ENCODE results near the gene PILRA. TPM values are rescaled to one million over a fixed set of nuclear protein-coding genes. Genes with fewer than 3 reads are reported as not detected.
"Not testable (repeated sequence)": the region's sequence is repeated elsewhere in the genome, so short reads cannot be mapped to it uniquely, and the experiment has no call there.

The PILRA gene
- total RNA-seq, 1 donor from 2014 or later: 9.6 TPM

DNA sequence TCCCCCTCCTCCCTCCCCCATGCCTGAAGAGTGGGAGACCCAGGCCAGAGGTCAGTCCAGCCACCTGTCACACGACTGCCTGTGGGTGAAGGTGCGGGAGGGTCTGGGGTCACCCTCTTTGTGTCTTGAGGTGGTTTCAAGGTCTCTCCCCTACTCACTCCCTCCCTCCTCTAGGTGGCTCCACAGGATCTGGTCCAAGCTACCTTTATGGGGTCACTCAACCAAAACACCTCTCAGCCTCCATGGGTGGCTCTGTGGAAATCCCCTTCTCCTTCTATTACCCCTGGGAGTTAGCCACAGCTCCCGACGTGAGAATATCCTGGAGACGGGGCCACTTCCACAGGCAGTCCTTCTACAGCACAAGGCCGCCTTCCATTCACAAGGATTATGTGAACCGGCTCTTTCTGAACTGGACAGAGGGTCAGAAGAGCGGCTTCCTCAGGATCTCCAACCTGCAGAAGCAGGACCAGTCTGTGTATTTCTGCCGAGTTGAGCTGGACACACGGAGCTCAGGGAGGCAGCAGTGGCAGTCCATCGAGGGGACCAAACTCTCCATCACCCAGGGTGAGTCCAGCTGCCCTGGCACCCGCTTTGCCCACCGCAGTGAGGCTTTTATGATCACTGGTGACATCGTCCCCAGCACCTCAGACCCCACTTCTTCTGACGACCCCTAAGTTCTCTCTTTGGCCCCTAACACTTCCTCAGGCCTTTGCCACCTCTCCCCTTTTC lies 747 bp downstream of the PILRA start:
- H3K36me3 Mint-ChIP-seq (ENCODE audit: low read depth); DNase-seq (ENCODE audit: low spot score); H3K9me3 Mint-ChIP-seq; H3K27me3 Mint-ChIP-seq (ENCODE audit: insufficient read depth); H3K27ac Mint-ChIP-seq; H3K4me3 Mint-ChIP-seq: not testable (repeated sequence)
- intact Hi-C loops (cut with micrococcal nuclease): loop anchor here (2.0 kb wide), 1 partner anchor 33 kb away; no protein-coding TSS in a partner anchor
- H3K4me1 Mint-ChIP-seq (ENCODE audit: low read depth): peaks cover 26% of the 10 kb centered on the region

DNA sequence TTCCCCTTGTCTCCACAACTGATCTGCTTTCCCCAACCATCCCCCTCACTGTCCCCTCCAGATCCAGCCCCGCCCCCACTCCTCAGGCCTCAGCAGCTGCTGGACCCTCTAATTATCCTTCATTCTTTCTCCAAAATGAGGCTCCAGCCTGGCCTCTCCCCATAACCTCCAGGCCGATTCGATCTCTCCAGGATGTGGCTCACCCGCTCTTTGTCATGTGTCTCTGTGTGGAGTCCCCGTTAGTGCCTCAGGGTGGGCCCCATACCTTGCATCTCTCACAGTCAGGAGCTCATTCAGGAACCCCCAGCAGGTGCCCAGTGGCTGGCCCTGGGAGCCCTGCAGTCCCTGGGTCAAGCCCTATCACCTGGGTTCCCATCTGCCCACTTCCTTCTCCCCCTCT lies 1.3 kb downstream of the PILRA start:
- Mint-ChIP-seq H3K9me3 (no peaks in the 10 kb centered on the region), H3K4me1 (ENCODE audit: low read depth) (peaks cover 26% of the 10 kb centered on the region), H3K36me3 (ENCODE audit: low read depth) (peaks cover 4% of the 10 kb centered on the region), H3K27me3 (ENCODE audit: insufficient read depth) (no peaks in the 10 kb centered on the region), H3K4me3 (no peak overlapping the region), H3K27ac (no peak overlapping the region)
- intact Hi-C loops (cut with micrococcal nuclease): no loop called here
- no peak for DNase-seq (ENCODE audit: low spot score)

DNA sequence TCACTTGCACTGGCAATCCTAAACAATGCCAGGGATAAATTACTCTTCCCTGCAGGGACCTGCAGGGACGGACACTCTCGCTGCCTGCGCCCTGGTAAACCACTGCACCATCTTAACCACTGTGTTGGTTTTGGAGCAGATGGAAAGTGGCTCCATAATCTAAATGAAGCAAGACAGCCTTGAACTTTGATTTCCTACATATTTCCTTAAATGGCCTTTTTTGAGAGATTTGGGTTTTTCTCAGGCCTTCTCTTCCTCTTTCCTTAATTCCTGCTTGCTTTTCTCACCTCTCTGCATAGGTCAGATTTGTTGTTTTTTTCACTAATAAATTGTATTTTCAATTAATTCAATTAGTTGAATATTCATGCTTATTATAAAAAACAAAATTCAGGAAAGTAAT lies 2.8 kb downstream of the PILRA start:
- no peaks in the 10 kb centered on the region for H3K9me3 Mint-ChIP-seq
- peaks cover 24% of the 10 kb centered on the region for H3K4me1 Mint-ChIP-seq (ENCODE audit: low read depth)
- DNase-seq (ENCODE audit: low spot score): no peak
- peaks cover 4% of the 10 kb centered on the region for H3K36me3 Mint-ChIP-seq (ENCODE audit: low read depth)
- intact Hi-C loops (cut with micrococcal nuclease): no loop called here
- H3K4me3 Mint-ChIP-seq: no peak overlapping the region
- no peaks in the 10 kb centered on the region for H3K27me3 Mint-ChIP-seq (ENCODE audit: insufficient read depth)
- no peak overlapping the region for H3K27ac Mint-ChIP-seq

DNA sequence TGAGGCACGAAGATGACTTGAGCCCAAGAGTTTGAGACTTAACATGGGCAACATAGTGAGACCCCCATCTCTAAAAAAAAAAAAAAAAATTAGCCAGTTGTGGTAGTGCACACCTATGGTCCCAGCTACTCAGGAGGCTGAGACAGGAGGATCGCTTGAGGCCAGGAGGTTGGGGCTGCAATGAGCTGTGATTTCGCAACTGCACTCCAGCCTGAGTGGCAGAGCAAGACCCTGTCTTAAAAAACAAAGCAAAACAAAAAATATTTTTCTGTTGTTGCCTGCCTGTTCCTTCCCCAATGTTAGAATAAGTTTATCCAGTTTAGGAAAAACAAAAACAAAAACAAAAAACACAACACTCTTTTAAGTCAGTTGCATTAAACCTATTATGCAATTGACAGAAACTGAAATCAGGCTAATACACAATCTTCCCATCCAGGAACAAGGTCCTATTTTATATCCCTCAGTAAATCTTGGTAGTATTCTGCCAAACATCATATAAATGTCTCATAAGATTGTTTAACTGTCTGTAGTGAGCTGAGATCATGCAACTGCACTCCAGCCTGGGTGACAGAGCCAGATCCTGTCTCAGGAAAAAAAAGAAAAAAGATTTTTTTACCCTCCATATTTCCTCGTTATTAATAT lies 4.9 kb downstream of the PILRA start:
- no peak for DNase-seq (ENCODE audit: low spot score)
- intact Hi-C loops (cut with micrococcal nuclease): no loop called here
- H3K9me3 Mint-ChIP-seq: no peaks in the 10 kb centered on the region
- no peak overlapping the region for H3K4me3 Mint-ChIP-seq
- peaks cover 10% of the 10 kb centered on the region for H3K4me1 Mint-ChIP-seq (ENCODE audit: low read depth)
- no peaks in the 10 kb centered on the region for H3K27me3 Mint-ChIP-seq (ENCODE audit: insufficient read depth)
- H3K27ac Mint-ChIP-seq: no peak overlapping the region
- peaks cover 4% of the 10 kb centered on the region for H3K36me3 Mint-ChIP-seq (ENCODE audit: low read depth)

DNA sequence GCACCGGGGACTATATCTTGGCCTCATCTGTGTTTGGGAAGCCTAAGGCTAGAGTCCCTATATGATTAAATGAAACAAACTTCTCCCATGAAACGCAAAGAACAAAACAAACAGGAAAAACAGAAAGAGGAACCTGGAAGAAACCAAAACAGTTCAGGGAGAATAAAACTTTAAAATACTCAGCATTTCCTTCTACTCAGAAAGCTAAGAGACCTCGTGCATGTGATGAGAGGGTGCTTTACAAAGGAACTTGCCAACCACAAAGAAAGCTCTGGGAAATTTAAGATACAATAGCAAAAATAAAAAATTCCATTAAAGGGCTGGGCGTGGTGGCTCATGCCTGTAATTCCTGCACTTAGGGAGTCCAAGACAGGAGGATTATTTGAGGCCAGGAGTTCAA lies 6.9 kb downstream of the PILRA start:
- no peak for DNase-seq (ENCODE audit: low spot score)
- peaks cover 2% of the 10 kb centered on the region for H3K36me3 Mint-ChIP-seq (ENCODE audit: low read depth)
- H3K4me1 Mint-ChIP-seq (ENCODE audit: low read depth): peaks cover 5% of the 10 kb centered on the region
- no peaks in the 10 kb centered on the region for H3K9me3 Mint-ChIP-seq
- H3K4me3 Mint-ChIP-seq: no peak overlapping the region
- peaks cover 7% of the 10 kb centered on the region for H3K27me3 Mint-ChIP-seq (ENCODE audit: insufficient read depth)
- no peak overlapping the region for H3K27ac Mint-ChIP-seq
- intact Hi-C loops (cut with micrococcal nuclease): no loop called here

DNA sequence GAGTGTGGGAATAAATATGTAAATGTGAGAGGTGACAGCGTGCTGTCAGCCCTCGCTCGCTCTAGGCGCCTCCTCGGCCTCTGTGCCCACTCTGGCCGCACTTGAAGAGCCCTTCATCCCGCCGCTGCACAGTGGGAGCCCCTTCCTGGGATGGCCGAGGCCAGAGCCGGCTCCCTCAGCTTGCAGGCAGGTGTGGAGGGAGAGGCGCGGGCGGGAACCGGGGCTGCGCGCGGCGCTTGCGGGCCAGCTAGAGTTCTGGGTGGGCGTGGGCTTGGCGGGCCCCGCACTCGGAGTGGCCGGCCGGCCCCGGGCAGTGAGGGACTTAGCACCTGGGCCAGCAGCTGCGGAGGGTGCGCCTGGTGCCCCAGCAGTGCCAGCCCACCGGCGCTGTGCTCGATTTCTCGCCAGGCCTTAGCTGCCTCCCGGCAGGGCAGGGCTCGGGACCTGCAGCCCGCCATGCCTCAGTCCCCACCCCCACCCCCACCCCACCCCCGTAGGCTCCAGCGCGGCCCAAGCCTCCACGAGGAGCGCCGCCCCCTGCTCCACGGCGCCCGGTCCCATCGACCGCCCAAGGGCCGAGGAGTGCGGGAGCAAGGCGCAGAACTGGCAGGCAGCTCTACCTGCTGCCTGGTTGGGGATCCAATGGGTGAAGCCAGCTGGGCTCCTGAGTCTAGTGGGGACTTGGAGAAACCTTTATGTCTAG lies 8.4 kb downstream of the PILRA start:
- DNase-seq (ENCODE audit: low spot score); H3K4me3 Mint-ChIP-seq; H3K9me3 Mint-ChIP-seq; H3K27ac Mint-ChIP-seq; intact Hi-C loops (cut with micrococcal nuclease); H3K27me3 Mint-ChIP-seq (ENCODE audit: insufficient read depth); H3K4me1 Mint-ChIP-seq (ENCODE audit: low read depth); H3K36me3 Mint-ChIP-seq (ENCODE audit: low read depth): not testable (repeated sequence)

DNA sequence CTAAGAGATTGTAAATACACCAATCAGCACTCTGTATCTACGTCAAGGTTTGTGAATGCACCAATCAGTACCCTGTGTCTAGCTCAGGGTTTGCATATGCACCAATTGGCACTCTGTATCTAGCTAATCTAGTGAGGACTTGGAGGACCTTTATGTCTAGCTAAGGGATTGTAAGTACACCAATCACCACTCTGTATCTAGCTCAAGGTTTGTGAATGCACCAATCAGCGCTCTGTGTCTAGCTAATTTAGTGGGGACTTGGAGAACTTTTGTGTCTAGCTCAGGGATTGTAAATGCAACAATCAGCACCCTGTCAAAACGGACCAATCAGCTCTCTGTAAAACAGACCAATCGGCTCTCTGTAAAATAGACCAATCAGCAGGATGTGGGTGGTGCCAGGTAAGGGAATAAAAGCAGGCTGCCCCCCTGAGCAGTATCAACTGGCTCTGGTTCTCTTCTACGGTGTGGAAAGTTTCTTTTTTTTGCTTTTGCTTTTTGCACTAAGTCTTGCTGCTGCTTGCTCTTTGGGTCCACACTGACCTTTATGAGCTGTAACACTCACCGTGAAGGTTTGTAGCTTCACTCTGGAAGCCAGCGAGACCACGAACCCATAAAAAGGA lies 9.1 kb downstream of the PILRA start:
- H3K4me3 Mint-ChIP-seq; H3K27ac Mint-ChIP-seq; H3K27me3 Mint-ChIP-seq (ENCODE audit: insufficient read depth); intact Hi-C loops (cut with micrococcal nuclease); H3K36me3 Mint-ChIP-seq (ENCODE audit: low read depth); DNase-seq (ENCODE audit: low spot score); H3K4me1 Mint-ChIP-seq (ENCODE audit: low read depth); H3K9me3 Mint-ChIP-seq: not testable (repeated sequence)

DNA sequence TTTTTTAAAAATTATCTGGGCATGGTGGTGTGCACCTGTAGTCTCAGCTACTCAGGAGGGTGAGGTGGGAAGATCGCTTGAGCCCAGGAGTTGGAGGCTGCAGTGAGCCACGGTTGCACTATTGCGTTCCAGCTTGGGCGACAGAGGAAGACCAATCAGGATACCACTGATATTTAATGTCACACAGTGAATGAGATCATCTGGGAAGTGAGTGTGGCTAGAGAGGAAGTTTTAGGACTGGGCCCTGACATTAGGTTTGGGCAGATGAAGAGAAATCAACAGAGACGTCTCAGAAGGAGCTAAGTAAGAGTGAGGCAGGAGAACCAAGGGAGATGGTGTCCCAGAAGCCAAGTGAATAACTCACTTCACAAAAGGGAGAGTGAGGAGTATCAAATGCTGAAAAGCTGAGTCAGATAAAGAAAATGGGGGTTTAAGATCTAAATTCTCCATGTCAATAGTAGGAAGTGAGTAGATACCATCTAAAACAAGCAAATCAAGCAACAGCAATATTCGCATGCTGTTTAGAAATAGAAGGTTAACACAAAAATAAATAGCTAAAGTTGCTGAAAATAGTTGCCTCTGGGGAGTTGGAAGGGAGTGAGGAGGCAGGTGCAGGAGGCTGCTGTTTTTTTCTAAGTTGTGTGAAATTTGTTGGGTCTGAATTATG lies 11.5 kb downstream of the PILRA start:
- Mint-ChIP-seq H3K4me1 (ENCODE audit: low read depth) (peaks cover 5% of the 10 kb centered on the region), H3K4me3 (no peak overlapping the region), H3K27ac (no peak overlapping the region), H3K9me3 (no peaks in the 10 kb centered on the region), H3K36me3 (ENCODE audit: low read depth) (no peaks in the 10 kb centered on the region), H3K27me3 (ENCODE audit: insufficient read depth) (peaks cover 14% of the 10 kb centered on the region)
- no peak for DNase-seq (ENCODE audit: low spot score)
- intact Hi-C loops (cut with micrococcal nuclease): no loop called here

DNA sequence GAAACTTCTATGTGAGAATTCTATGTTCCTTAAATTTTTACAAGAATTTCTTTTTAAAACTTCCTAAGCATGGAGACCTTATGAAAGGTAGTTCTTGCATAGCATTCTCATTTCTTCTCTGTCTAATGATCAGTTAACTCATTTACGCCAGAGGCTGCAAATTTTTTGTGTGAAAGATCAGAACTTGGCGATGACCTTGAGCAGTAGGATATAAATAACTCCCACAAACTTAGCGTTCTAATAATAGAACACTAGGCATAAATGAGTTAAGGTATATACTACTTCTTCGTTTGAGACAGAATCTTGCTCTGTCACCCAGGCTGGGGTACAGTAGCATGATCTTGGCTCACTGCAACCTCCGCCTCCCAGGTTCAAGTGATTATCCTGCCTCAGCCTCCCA lies 13.7 kb downstream of the PILRA start:
- no peaks in the 10 kb centered on the region for H3K36me3 Mint-ChIP-seq (ENCODE audit: low read depth)
- no peak overlapping the region for H3K4me3 Mint-ChIP-seq
- DNase-seq (ENCODE audit: low spot score): no peak
- intact Hi-C loops (cut with micrococcal nuclease): no loop called here
- H3K4me1 Mint-ChIP-seq (ENCODE audit: low read depth): peaks cover 5% of the 10 kb centered on the region
- peaks cover 26% of the 10 kb centered on the region for H3K27me3 Mint-ChIP-seq (ENCODE audit: insufficient read depth)
- no peak overlapping the region for H3K27ac Mint-ChIP-seq
- no peaks in the 10 kb centered on the region for H3K9me3 Mint-ChIP-seq

DNA sequence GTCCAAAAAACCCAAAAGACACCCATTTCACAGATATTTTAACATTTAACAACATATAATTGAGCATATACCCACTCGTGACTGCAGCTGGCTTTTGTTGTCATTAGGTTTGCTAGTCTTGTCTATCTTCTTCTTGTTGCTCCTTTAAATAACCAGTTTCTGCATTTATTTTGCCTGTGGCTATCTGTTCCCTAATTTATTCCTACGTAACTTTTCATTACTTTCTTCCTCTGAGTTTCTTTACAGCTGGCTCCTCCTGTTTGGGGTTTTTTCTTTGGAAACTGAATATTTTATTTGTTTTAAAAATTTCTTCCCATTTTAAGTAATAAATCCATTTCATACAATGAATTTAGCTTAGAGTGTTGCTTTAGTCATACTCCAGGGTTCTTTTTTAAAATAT lies 14.4 kb downstream of the PILRA start:
- intact Hi-C loops (cut with micrococcal nuclease): no loop called here
- H3K36me3 Mint-ChIP-seq (ENCODE audit: low read depth): no peaks in the 10 kb centered on the region

DNA sequence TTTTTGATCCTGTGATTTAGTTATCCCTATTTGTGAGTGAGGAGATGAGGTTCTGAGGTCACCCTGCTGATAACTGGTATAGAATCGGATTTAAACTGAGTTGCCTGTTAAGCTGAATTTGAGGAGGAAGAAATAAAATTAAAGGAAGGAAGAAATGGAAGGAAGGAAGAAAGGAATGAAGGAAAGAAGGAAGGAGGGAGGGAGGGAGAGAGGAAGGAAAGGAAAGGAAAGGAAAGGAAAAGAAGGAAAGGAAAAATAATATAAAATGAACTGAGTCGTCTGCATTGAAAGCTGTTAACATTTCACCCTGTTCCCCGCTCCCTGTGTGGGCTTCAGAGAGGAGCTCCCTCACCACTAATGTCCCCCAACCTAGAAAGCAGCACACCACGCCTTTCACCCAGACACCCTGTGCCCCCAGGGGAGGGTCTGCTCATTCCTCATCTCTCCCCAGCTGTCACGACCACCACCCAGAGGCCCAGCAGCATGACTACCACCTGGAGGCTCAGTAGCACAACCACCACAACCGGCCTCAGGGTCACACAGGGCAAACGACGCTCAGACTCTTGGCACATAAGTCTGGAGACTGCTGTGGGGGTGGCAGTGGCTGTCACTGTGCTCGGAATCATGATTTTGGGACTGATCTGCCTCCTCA lies 16.3 kb downstream of the PILRA start:
- no peak overlapping the region for H3K4me3 Mint-ChIP-seq
- H3K9me3 Mint-ChIP-seq: no peaks in the 10 kb centered on the region
- intact Hi-C loops (cut with micrococcal nuclease): no loop called here
- peaks cover 49% of the 10 kb centered on the region for H3K27me3 Mint-ChIP-seq (ENCODE audit: insufficient read depth)
- H3K4me1 Mint-ChIP-seq (ENCODE audit: low read depth): peaks cover 9% of the 10 kb centered on the region
- no peak for DNase-seq (ENCODE audit: low spot score)
- no peak overlapping the region for H3K27ac Mint-ChIP-seq
- H3K36me3 Mint-ChIP-seq (ENCODE audit: low read depth): no peaks in the 10 kb centered on the region

More for the DNA sequence above, 14.4 kb downstream of the PILRA start:
- DNase-seq (ENCODE audit: low spot score): no peak
- Mint-ChIP-seq H3K4me1 (ENCODE audit: low read depth) (peaks cover 9% of the 10 kb centered on the region), H3K27ac (no peak overlapping the region), H3K9me3 (no peaks in the 10 kb centered on the region), H3K4me3 (no peak overlapping the region), H3K27me3 (ENCODE audit: insufficient read depth) (peaks cover 34% of the 10 kb centered on the region)

DNA sequence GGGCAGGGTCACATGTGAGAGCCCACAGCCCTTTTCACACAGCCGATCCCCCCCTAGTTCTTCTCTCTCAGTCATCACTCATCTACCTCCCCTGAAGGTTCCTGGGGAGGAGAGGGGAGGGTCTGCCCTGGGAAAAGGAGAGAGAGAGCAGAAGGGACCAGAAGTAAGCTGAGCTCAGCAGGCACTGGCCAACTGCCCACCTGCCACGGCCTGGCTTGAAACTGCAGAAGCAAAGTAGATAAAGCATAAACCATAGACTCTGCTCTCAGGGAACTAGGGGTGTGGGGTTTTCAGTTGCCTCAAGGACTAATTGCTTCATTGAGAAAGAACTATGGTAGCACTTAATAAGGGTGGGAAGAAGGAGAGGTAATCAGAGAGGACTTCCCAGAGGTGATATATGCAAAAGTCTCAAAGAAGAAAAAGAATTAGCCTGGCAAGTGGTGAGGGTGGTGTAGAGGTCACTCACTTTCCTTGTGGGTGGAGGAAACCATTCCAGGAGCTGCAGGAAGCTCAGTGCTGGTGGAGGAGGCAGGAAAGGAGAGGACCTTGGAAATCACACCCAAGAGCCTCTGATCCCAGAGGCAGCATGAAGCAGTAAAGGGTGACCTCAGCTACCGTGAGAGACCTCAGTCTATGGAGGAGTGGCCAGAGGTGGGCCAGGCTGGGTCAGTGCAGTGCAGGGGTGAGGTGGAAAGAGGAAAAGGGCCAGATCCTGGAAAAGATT lies 17.2 kb downstream of the PILRA start:
- intact Hi-C loops (cut with micrococcal nuclease): no loop called here
- Mint-ChIP-seq H3K4me1 (ENCODE audit: low read depth) (peaks cover 7% of the 10 kb centered on the region), H3K9me3 (no peaks in the 10 kb centered on the region), H3K36me3 (ENCODE audit: low read depth) (no peaks in the 10 kb centered on the region), H3K27ac (no peak overlapping the region), H3K4me3 (no peak overlapping the region), H3K27me3 (ENCODE audit: insufficient read depth) (peaks cover 42% of the 10 kb centered on the region)
- no peak for DNase-seq (ENCODE audit: low spot score)

Data from activated T-helper 1 cell treated with anti-CD3 and anti-CD28 coated beads, Interleukin-12 subunit alpha, Interleukin-12 subunit beta, Interleukin-2, Interleukin-4 antibody, amounts not matched to agents 30 ng/mL and 10 ng/mL and 1 ng/mL, durations not matched to agents 14 hours and 24 hours and 36 hours (primary cell).